ENCODE results near the gene SLC25A26. TPM values are rescaled to one million over a fixed set of nuclear protein-coding genes. Genes with fewer than 3 reads are reported as not detected.

SLC25A26 gene
- total and polyA plus RNA-seq, 12 donors: 12.1 to 44.2 (median 31.0) TPM

DNA sequence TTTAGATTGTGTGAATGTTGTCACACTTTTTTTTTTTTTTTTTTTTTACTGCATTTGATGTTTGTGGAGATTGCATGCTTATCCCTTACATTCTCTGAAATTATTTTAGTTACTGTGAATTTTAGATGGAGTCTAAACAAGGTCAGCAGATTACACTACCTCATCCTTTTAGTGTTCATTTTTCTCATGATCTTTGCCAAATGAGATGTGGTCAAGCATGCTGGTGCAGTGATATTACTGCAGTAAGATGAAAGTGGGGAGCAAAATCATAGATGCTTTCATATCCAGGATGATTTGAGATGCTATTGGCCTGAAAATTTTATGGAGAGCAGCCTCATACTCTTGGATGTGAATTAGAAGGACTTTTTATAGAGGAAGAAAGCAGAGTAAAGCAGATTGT, 45.8 kb downstream of the SLC25A26 start:
- no peaks in the 10 kb centered on the region for H3K9me3 ChIP-seq
- intact Hi-C loops (cut with DNase I): no loop called here
- no peaks in the 10 kb centered on the region for H3K27me3 ChIP-seq
- no peak overlapping the region for H3K4me3 ChIP-seq
- ATAC-seq (no peak), DNase-seq (no peak)
- H3K27ac ChIP-seq: no peak overlapping the region
- peaks cover 0 to 25% (median 0%) of the 10 kb centered on the region in 9 donors for H3K36me3 ChIP-seq
- TF ChIP-seq, protein P1, sequence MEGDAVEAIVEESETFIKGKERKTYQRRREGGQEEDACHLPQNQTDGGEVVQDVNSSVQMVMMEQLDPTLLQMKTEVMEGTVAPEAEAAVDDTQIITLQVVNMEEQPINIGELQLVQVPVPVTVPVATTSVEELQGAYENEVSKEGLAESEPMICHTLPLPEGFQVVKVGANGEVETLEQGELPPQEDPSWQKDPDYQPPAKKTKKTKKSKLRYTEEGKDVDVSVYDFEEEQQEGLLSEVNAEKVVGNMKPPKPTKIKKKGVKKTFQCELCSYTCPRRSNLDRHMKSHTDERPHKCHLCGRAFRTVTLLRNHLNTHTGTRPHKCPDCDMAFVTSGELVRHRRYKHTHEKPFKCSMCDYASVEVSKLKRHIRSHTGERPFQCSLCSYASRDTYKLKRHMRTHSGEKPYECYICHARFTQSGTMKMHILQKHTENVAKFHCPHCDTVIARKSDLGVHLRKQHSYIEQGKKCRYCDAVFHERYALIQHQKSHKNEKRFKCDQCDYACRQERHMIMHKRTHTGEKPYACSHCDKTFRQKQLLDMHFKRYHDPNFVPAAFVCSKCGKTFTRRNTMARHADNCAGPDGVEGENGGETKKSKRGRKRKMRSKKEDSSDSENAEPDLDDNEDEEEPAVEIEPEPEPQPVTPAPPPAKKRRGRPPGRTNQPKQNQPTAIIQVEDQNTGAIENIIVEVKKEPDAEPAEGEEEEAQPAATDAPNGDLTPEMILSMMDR (IDR thresholded peaks at IDR 0.05): no peak
- peaks cover 0 to 10% (median 3%) of the 10 kb centered on the region in 9 donors for H3K4me1 ChIP-seq

DNA sequence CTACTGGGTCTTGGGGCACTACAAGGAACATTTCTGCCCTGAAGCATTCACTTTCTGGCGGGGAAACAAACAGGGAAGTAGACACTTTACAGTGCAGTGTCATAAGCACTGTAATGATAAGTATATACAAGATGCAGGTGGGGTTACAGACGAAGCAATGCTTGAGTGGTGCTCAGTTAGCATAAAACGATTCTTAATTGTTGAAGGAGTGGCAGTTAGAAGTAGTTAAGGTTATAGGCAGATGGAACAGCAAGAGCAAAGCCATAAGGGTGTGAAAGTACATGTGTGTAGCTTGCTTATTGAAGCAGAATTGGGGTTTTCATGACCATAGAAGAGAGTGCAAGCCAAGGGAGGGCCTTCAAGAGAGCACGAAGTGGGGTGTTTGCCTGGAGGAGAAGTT, 46.2 kb downstream of the SLC25A26 start:
- Histone ChIP-seq H3K4me3 (no peak overlapping the region), H3K27ac (no peak overlapping the region), H3K4me1 (peaks cover 0 to 10% (median 0%) of the 10 kb centered on the region in 9 donors), H3K36me3 (peaks cover 0 to 25% (median 0%) of the 10 kb centered on the region in 9 donors), H3K27me3 (no peaks in the 10 kb centered on the region), H3K9me3 (no peaks in the 10 kb centered on the region)
- intact Hi-C loops (cut with DNase I): no loop called here
- TF ChIP-seq, protein P1 (IDR thresholded peaks at IDR 0.05): no peak
- no peak for ATAC-seq
- DNase-seq: no peak
- 88 to 90% methylated on average over 4 of the region's 4 CpGs for WGBS, 2 donors

DNA sequence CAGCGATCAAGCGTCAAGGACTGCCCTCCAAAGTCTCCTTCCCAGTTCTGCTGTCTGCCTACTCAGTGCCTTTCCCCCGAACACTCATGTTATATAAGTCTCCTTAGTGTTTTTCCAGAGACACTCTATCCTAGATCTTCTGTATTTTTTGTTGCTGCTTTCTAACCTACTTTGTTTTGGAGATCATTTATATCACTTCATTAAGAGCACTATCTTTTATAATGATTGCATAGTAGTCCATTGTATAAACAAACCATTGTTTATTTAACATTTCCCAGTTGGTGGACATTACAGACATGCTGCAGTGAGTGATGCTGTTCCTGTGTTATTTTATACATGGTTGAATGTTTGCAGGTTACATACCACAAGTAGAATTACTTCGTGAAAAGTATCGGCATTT, 47.1 kb downstream of the SLC25A26 start:
- ATAC-seq (no peak), DNase-seq (no peak)
- H3K27me3 ChIP-seq: no peaks in the 10 kb centered on the region
- no peaks in the 10 kb centered on the region for H3K9me3 ChIP-seq
- peaks cover 0 to 23% (median 0%) of the 10 kb centered on the region in 9 donors for H3K36me3 ChIP-seq
- TF ChIP-seq, protein P1 (IDR thresholded peaks at IDR 0.05): no peak
- intact Hi-C loops (cut with DNase I): no loop called here
- H3K27ac ChIP-seq: no peak overlapping the region
- H3K4me3 ChIP-seq: no peak overlapping the region
- 93 to 94% methylated on average over 5 of the region's 5 CpGs for WGBS, 2 donors
- peaks cover 0 to 10% (median 0%) of the 10 kb centered on the region in 9 donors for H3K4me1 ChIP-seq

DNA sequence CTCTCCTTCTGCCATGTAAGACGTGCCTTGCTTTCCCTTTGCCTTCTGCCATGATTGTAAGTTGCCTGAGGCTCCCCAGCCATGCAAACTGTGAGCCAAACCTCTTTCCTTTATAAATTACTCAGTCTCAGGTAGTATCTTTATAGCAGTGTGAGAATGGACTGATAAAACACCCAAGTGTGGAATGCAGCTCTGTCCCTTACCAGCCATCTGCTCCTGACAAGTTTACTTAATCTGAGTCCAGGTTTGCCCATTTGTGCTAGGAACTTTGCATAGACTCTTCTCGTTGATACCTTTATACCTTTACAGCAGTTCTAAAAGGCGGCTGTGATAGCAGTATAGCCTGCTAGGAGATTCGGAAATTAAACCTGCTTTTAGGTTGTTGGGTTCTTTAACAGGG, 48.1 kb downstream of the SLC25A26 start:
- intact Hi-C loops (cut with DNase I): no loop called here

More for the DNA sequence above, 48.1 kb downstream of the SLC25A26 start:
- Histone ChIP-seq H3K4me1 (peaks cover 0 to 10% (median 0%) of the 10 kb centered on the region in 9 donors), H3K4me3 (no peak overlapping the region), H3K27ac (no peak overlapping the region), H3K36me3 (peaks cover 0 to 15% (median 0%) of the 10 kb centered on the region in 9 donors), H3K9me3 (no peaks in the 10 kb centered on the region), H3K27me3 (no peaks in the 10 kb centered on the region)
- WGBS, 2 donors: 89 to 94% methylated on average over 4 of the region's 4 CpGs
- DNase-seq (no peak), ATAC-seq (no peak)
- TF ChIP-seq, protein P1 (IDR thresholded peaks at IDR 0.05): no peak

All from heart right ventricle (tissue), 16 donors.